GM23248 (cell line): ENCODE data around the gene NFIA.

Source experiments
- EZH2 ChIP-seq: fragments of 200-600 bp; sonication (generic); IDR thresholded peaks from 2 replicates; pipeline ENCODE4 v1.6.1; 2018; ENCODE audit warnings: antibody characterized with exemption, mild to moderate bottlenecking; ENCODE audit not compliant: insufficient read depth, poor library complexity, severe bottlenecking
- EZH2phosphoT487 ChIP-seq: fragments of 200-600 bp; sonication (generic); IDR thresholded peaks from 2 replicates; pipeline ENCODE4 v1.6.1; 2018; ENCODE audit warnings: antibody characterized with exemption, moderate library complexity, mild to moderate bottlenecking, low read depth; ENCODE audit not compliant: insufficient read depth

DNA sequence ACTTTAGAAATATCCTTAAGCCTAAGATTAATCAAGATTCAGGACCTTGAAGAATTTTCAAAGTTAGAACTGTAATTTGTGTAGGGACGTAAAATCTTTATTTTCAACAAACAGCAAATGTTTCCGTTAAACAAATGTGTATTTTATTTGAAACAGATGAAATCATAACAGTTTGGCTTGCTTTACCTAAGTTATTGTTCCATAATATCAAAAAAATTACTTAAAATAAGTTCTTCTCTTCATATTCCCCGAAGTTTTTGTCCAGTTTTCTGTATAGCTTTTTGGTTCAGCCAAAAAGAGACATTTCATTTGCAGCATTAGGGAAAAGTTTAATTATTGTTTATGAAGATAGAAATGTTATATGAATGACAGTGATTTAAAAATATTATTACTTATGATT is 100.1 kb downstream of the NFIA start:
- TF ChIP-seq EZH2 (no peak), EZH2phosphoT487 (no peak)
